ENCODE results near the gene OR2T1.
"Not testable (repeated sequence)": the region's sequence is repeated elsewhere in the genome, so short reads cannot be mapped to it uniquely, and the experiment has no call there.

- not testable (repeated sequence) for TF ChIP-seq ZNF432 (CRISPR knock-in tag; IDR thresholded peaks at IDR 0.05; ENCODE audit: borderline replicate concordance); CBX5 (CRISPR knock-in tag; IDR thresholded peaks at IDR 0.05; ENCODE audit: borderline replicate concordance); ARNTL (CRISPR knock-in tag; IDR thresholded peaks at IDR 0.05); BCL3 (CRISPR knock-in tag; IDR thresholded peaks at IDR 0.05); TCF12 (IDR thresholded peaks at IDR 0.05); TCF12 (CRISPR knock-in tag; IDR thresholded peaks at IDR 0.05); CTCF (CRISPR knock-in tag; IDR thresholded peaks at IDR 0.05)
These were observed 50.8 kb downstream of the OR2T1 start for GRCh38 chr1:248453619-248454018.
